Prostate gland (tissue), 2 donors: Measurements from ENCODE around the gene SPIN1.

Experiments used
- POLR2A ChIP-seq: fragments of 450-650 bp; IDR thresholded peaks from one replicate; pipeline ENCODE4 v1.6.1; 2016; ENCODE audit warnings: antibody characterized with exemption, mild to moderate bottlenecking
- TF ChIP-seq, protein P1 (sequence below), 4 experiments: fragments of 200-600 bp in 2 of 4; fragments of 450-650 bp in 2 of 4; sonication (generic) in 2 of 4; IDR thresholded peaks; 1 replicate in 3 of 4; 2 replicates in 1 of 4; pipeline ENCODE4 v1.5.1; 2016 to 2019; ENCODE audit warnings: antibody characterized with exemption in 4 of 4, mild to moderate bottlenecking in 2 of 4, moderate library complexity in 2 of 4

DNA sequence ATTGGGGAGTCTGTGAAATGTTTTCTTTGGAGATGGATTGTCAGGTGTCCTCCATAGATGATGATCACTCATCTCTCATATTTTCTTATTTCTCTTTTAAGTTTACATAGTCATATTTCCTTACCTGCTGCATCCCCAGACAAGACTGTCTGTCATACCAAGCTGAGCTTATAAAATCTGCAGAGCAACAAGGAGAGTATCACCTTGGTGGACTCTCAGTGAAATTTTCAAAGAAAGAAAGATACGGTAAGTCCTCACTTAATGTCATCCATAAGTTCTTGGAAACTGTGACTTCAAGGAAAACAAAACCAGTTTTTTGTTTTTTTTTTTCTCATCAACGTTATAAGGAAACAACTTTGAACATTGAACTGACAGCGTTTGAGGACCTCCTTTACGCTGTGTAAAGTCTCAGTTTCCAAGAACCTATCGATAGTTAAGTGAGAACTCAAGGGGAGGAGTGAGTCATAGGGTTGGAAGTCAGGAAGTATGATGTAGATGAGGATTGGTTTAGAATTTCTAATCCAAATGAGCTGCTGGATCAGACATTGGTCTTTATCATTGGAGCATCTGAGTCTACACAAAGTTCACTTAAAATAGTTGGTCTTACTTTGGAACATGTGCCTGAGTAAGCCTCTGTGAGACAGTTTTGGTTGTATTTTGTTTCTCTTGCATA lies 45.5 kb downstream of the SPIN1 start:
- no peak for TF ChIP-seq POLR2A
- TF ChIP-seq, protein P1, sequence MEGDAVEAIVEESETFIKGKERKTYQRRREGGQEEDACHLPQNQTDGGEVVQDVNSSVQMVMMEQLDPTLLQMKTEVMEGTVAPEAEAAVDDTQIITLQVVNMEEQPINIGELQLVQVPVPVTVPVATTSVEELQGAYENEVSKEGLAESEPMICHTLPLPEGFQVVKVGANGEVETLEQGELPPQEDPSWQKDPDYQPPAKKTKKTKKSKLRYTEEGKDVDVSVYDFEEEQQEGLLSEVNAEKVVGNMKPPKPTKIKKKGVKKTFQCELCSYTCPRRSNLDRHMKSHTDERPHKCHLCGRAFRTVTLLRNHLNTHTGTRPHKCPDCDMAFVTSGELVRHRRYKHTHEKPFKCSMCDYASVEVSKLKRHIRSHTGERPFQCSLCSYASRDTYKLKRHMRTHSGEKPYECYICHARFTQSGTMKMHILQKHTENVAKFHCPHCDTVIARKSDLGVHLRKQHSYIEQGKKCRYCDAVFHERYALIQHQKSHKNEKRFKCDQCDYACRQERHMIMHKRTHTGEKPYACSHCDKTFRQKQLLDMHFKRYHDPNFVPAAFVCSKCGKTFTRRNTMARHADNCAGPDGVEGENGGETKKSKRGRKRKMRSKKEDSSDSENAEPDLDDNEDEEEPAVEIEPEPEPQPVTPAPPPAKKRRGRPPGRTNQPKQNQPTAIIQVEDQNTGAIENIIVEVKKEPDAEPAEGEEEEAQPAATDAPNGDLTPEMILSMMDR (IDR thresholded peaks at IDR 0.05): no peak
